K562 (cell line): ENCODE data around the gene STX19. TPM values are rescaled to one million over a fixed set of nuclear protein-coding genes. Genes with fewer than 3 reads are reported as not detected.

Source experiments
- BMI1 ChIP-seq: fragments of 150-350 bp; IDR thresholded peaks from 2 replicates; pipeline ENCODE4 v1.6.1; 2014; ENCODE audit warnings: low read length
- ETV5 ChIP-seq: sonication (generic); formaldehyde crosslinking; IDR thresholded peaks from 2 replicates; pipeline ENCODE4 v1.4.0; 2020; ENCODE audit warnings: low read depth, mild to moderate bottlenecking, missing genetic modification reagents
- HES1 ChIP-seq: fragments of 450-650 bp; IDR thresholded peaks from 2 replicates; pipeline ENCODE4 v1.6.1; 2016; ENCODE audit warnings: low read depth, mild to moderate bottlenecking, moderate library complexity
- MAZ ChIP-seq, 2 experiments: fragments of 450-650 bp in 1 of 2; sonication (generic) in 1 of 2; formaldehyde crosslinking; IDR thresholded peaks in 1 of 2; conservative IDR thresholded peaks in 1 of 2; 2 replicates each; pipeline versions ENCODE4 v1.4.0 to v1.5.0; 2020; ENCODE audit warnings: mild to moderate bottlenecking in 1 of 2, missing genetic modification reagents in 1 of 2
- MCM3 ChIP-seq: fragments of 450-650 bp; IDR thresholded peaks from 2 replicates; pipeline ENCODE4 v1.6.1; 2016
- PML ChIP-seq: IDR thresholded peaks from 2 replicates; pipeline ENCODE4 v1.6.1; 2012; ENCODE audit warnings: low read length, inconsistent platforms
- POLR3A ChIP-seq: IDR thresholded peaks from 2 replicates; pipeline ENCODE4 v1.6.1; 2011; ENCODE audit warnings: borderline replicate concordance, mild to moderate bottlenecking, moderate library complexity; ENCODE audit not compliant: insufficient read length, insufficient read depth; ENCODE audit errors: extremely low read depth
- RBM25 ChIP-seq: fragments of 200-400 bp; formaldehyde crosslinking; IDR thresholded peaks from 2 replicates; pipeline ENCODE4 v1.6.1; 2018; ENCODE audit warnings: low read length, low read depth, moderate library complexity; ENCODE audit not compliant: severe bottlenecking
- RERE ChIP-seq: sonication (generic); formaldehyde crosslinking; IDR thresholded peaks from 2 replicates; pipeline ENCODE4 v1.8.0; 2023; ENCODE audit warnings: missing genetic modification reagents, mild to moderate bottlenecking, borderline replicate concordance
- TAL1 ChIP-seq: fragments of 450-650 bp; IDR thresholded peaks from 2 replicates; pipeline ENCODE4 v1.6.1; 2016; ENCODE audit warnings: mild to moderate bottlenecking
- THAP12 ChIP-seq: fragments of 250-450 bp; sonication (Bioruptor Pico); IDR thresholded peaks from 2 replicates; pipeline ENCODE4 v1.9.0; 2021; ENCODE audit warnings: mild to moderate bottlenecking, inconsistent platforms
- ZFX ChIP-seq: sonication (generic); formaldehyde crosslinking; IDR thresholded peaks from 2 replicates; pipeline ENCODE4 v1.8.0; 2022; ENCODE audit warnings: mild to moderate bottlenecking, missing genetic modification reagents, moderate library complexity
- ZNF197 ChIP-seq: fragments of 200-800 bp; sonication (Bioruptor generic); IDR thresholded peaks from 2 replicates; pipeline ENCODE4 v1.6.1; 2016; ENCODE audit warnings: low read depth, missing genetic modification characterization, missing compliant biosample characterization
- ZNF408 ChIP-seq: fragments of 250-450 bp; sonication (Bioruptor Pico); IDR thresholded peaks from 2 replicates; pipeline ENCODE4 v1.4.0; 2020; ENCODE audit warnings: low read depth, mild to moderate bottlenecking, moderate library complexity
- ZNF583 ChIP-seq: fragments of 250-450 bp; sonication (Bioruptor Pico); IDR thresholded peaks from 2 replicates; pipeline ENCODE4 v1.4.0; 2020
- polyA plus RNA-seq, 8 experiments: library from polyadenylated mRNA; depleted of rRNA in 4 of 8; stranded (reverse) in 5 of 8; unstranded in 3 of 8; fragments of >200 nt; fragmentation: Nextera tagmentation in 2 of 8; fragmentation: Illumina TruSeq in 1 of 8; extraction: Ambion mirVana in 2 of 8; extraction: Trizol in 1 of 8; gene quantifications; 2 replicates each; pipeline versions ENCODE4 v1.2.1 to v1.2.3, GENCODE V29; 2011 to 2014; ENCODE audit warnings: inconsistent platforms in 1 of 8, missing spikeins in 1 of 8
- total RNA-seq, 7 experiments: library from RNA; depleted of rRNA in 6 of 7; stranded (reverse); fragments of >200 nt in 6 of 7; fragmentation: Illumina TruSeq in 2 of 7; extraction: Trizol in 2 of 7; gene quantifications; 2 replicates each; pipeline versions ENCODE4 v1.2.1 to v1.2.3, GENCODE V29; 2011 to 2021; ENCODE audit warnings: low replicate concordance in 1 of 7
- TF ChIP-seq, protein P1 (sequence below): fragments of 250-450 bp; sonication (Bioruptor Pico); IDR thresholded peaks from 2 replicates; pipeline ENCODE4 v1.8.0; 2022; ENCODE audit warnings: moderate library complexity, mild to moderate bottlenecking, inconsistent platforms

Gene STX19
- total and polyA plus RNA-seq, 9 of the 15 experiments (the other 6 are each of a cell fraction or from before 2014, with no cell fraction given) = 0.04 TPM; not detected in 8

DNA sequence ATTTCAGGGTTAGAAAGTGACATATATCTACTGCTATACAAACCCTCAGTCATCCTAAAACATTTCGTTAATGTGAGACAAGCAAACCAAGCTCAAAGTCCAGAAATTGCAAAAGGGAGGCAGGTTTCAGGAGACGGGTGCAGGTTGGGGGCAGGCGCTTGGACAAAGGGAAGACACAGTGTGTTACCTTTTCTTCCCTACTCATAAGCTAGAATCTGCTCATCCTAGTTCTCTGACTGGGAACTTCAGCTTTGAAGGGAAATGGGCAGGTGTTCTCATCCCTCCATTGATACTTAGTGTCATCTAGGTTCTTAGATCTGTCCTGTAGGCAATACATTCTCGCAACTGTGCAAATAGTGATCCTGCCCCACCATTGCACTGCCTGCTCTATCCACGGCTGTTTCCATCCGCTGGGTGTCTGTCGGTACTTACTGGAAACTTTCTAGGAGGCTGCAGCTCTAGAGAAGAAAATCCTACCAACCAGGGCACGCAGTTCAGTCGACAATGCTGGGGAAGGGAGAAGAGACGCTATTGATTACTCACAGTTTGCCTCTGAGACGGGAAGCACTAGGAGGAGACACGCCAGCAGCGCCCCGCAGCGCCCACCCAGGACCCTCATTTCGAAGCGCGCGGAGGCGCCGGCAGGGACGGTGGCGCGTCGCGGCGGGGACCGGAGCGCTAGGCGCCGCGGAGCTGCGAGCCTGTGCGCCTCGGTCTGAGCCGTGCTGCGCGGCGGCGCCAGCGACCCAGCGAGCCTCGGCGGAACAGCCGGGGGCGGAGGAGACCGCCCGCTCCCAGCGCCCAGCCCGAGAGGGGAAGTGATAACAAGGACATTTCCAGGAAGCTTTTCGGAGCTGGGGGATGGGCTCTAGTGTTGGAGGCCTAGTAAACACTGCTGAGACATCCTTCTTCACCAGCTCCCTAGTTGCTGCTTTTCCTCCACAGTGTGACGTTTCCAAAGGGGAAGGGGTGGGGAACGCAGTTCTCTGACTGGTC, 55.0 kb downstream of the STX19 start, which contains the start of gene PROS1 (continued):
- TF ChIP-seq PML (no peak), POLR3A (no peak), ZNF197 (CRISPR knock-in tag) (no peak), ZFX (CRISPR knock-in tag) (peak; percentile 89), ETV5 (CRISPR knock-in tag) (peak; percentile 28; the same call in 1 of the 2 replicates), RERE (no peak), HES1 (no peak), BMI1 (no peak), RBM25 (no peak), ZNF583 (CRISPR knock-in tag) (no peak), MAZ (CRISPR knock-in tag; conservative IDR thresholded peaks at IDR 0.05 in 1 of 2, IDR thresholded peaks at IDR 0.05 in 1 of 2) (peak; percentile 66 to 67; a peak in 3 of 4 replicates), ZNF408 (CRISPR knock-in tag) (no peak), TAL1 (no peak), THAP12 (CRISPR knock-in tag) (peak; percentile 79), MCM3 (no peak)
- TF ChIP-seq, protein P1, sequence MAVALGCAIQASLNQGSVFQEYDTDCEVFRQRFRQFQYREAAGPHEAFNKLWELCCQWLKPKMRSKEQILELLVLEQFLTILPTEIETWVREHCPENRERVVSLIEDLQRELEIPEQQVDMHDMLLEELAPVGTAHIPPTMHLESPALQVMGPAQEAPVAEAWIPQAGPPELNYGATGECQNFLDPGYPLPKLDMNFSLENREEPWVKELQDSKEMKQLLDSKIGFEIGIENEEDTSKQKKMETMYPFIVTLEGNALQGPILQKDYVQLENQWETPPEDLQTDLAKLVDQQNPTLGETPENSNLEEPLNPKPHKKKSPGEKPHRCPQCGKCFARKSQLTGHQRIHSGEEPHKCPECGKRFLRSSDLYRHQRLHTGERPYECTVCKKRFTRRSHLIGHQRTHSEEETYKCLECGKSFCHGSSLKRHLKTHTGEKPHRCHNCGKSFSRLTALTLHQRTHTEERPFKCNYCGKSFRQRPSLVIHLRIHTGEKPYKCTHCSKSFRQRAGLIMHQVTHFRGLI = no peak
